BE2C (cell line): ENCODE data around the gene SYT7.

Experiments used
- DNase-seq: peaks from one replicate; pipeline ENCODE4 v3.0.0-alpha.2; 2020
- H3K27me3 ChIP-seq: fragments of 250-450 bp; sonication (Bioruptor Pico); 2 replicates; pipeline ENCODE4 v1.5.1; 2020; ENCODE audit warnings: mild to moderate bottlenecking
- H3K36me3 ChIP-seq: fragments of 250-450 bp; sonication (Bioruptor Pico); 2 replicates; pipeline ENCODE4 v1.5.1; 2020; ENCODE audit warnings: mild to moderate bottlenecking
- H3K4me1 ChIP-seq: fragments of 250-450 bp; sonication (Bioruptor Pico); 2 replicates; pipeline ENCODE4 v1.5.1; 2020
- H3K4me3 ChIP-seq: 2 replicates; pipeline ENCODE4 v1.5.1; 2011; ENCODE audit warnings: low read depth, low read length
- H3K9me3 ChIP-seq: fragments of 250-450 bp; sonication (Bioruptor Pico); 2 replicates; pipeline ENCODE4 v1.5.1; 2020
- CTCF ChIP-seq: IDR thresholded peaks from 2 replicates; pipeline ENCODE4 v1.5.1; 2012; ENCODE audit warnings: mild to moderate bottlenecking, low read depth, low read length

Gene SYT7

GRCh38 chr11:61536676-61537270 is 44.1 kb downstream of the SYT7 start:
- Histone ChIP-seq H3K4me1 (peaks cover 23% of the 10 kb centered on the region), H3K9me3 (no peaks in the 10 kb centered on the region), H3K36me3 (no peaks in the 10 kb centered on the region), H3K27me3 (no peaks in the 10 kb centered on the region), H3K4me3 (no peak overlapping the region)
- DNase-seq, result peak; percentile 56
- no peak for TF ChIP-seq CTCF

GRCh38 chr11:61535998-61536675 is 44.7 kb downstream of the SYT7 start:
- no peak for TF ChIP-seq CTCF
- DNase-seq, result no peak
- Histone ChIP-seq H3K4me1 (peaks cover 23% of the 10 kb centered on the region), H3K27me3 (no peaks in the 10 kb centered on the region), H3K4me3 (no peak overlapping the region), H3K9me3 (no peaks in the 10 kb centered on the region), H3K36me3 (no peaks in the 10 kb centered on the region)

- no peak for DNase-seq
- no peaks in the 10 kb centered on the region for H3K36me3 ChIP-seq
- no peaks in the 10 kb centered on the region for H3K27me3 ChIP-seq
- H3K4me3 ChIP-seq, result no peak overlapping the region
- TF ChIP-seq CTCF, result no peak
- H3K9me3 ChIP-seq, result no peaks in the 10 kb centered on the region
- H3K4me1 ChIP-seq, result peaks cover 26% of the 10 kb centered on the region
Observed at GRCh38 chr11:61534933-61535839, 45.7 kb downstream of the SYT7 start.

GRCh38 chr11:61534025-61534932 is 46.6 kb downstream of the SYT7 start:
- H3K27me3 ChIP-seq, result no peaks in the 10 kb centered on the region
- H3K36me3 ChIP-seq, result no peaks in the 10 kb centered on the region
- H3K4me1 ChIP-seq, result peaks cover 35% of the 10 kb centered on the region
- no peak for TF ChIP-seq CTCF
- H3K9me3 ChIP-seq, result no peaks in the 10 kb centered on the region
- DNase-seq, result no peak
- no peak overlapping the region for H3K4me3 ChIP-seq

- no peaks in the 10 kb centered on the region for H3K27me3 ChIP-seq
Observed at GRCh38 chr11:61533401-61533800, 47.5 kb downstream of the SYT7 start.

More at GRCh38 chr11:61533401-61533800, 47.5 kb downstream of the SYT7 start:
- Histone ChIP-seq H3K4me1 (peaks cover 34% of the 10 kb centered on the region), H3K36me3 (no peaks in the 10 kb centered on the region), H3K4me3 (no peak overlapping the region), H3K9me3 (no peaks in the 10 kb centered on the region)
- no peak for DNase-seq
- TF ChIP-seq CTCF, result no peak
